ENCODE results near the gene SYT9. TPM values are rescaled to one million over a fixed set of nuclear protein-coding genes. Genes with fewer than 3 reads are reported as not detected.

SYT9 gene
- total and polyA plus RNA-seq, 2 of the 8 experiments (the other 6 are each of a cell fraction or from before 2014, with no cell fraction given) = 1.5 to 2.9 TPM

GRCh38 chr11:7272373-7272772 lies 20.7 kb downstream of the SYT9 start:
- Histone ChIP-seq H2BK12ac (ENCODE audit: low read depth, low read length) (no peak overlapping the region), H4K20me1 (replicated peaks in 1 of 2; ENCODE audit: control insufficient read depth in 1 of 2, insufficient read depth in 2 of 2, low read length in 2 of 2) (no peaks in the 10 kb centered on the region), H3K56ac (replicated peaks; ENCODE audit: insufficient read length, low read depth, low read length) (no peak overlapping the region), H3K18ac (ENCODE audit: extremely low read depth, low read length) (no peak overlapping the region), H3K36me3 (ENCODE audit: control insufficient read depth in 2 of 4, insufficient read depth in 4 of 4, low read length in 3 of 4) (no peaks in the 10 kb centered on the region), H2BK5ac (ENCODE audit: low read depth, low read length) (no peak overlapping the region), H2BK120ac (replicated peaks; ENCODE audit: low read depth, low read length) (no peak overlapping the region), H4K5ac (ENCODE audit: insufficient read length, low read depth, low read length) (no peak overlapping the region), H3K4me3 (ENCODE audit: extremely low read depth in 1 of 4, insufficient read depth in 2 of 4, low read depth in 3 of 4, low read length in 4 of 4) (no peak overlapping the region), H3K4me2 (ENCODE audit: insufficient read depth in 1 of 2, low read depth in 2 of 2, low read length in 2 of 2) (no peak overlapping the region), H2BK20ac (ENCODE audit: low read length) (no peak overlapping the region), H3K79me1 (ENCODE audit: low read depth, low read length) (no peaks in the 10 kb centered on the region), H3K9ac (replicated peaks in 1 of 4; ENCODE audit: extremely low read depth in 1 of 4, low read depth in 3 of 4, low read length in 3 of 4) (no peak overlapping the region), H3K23me2 (ENCODE audit: low read depth, low read length) (no peaks in the 10 kb centered on the region), H4K91ac (replicated peaks; ENCODE audit: insufficient read length, low read length) (no peak overlapping the region), H3K4me1 (replicated peaks in 1 of 4; ENCODE audit: control insufficient read depth in 3 of 4, insufficient read depth in 4 of 4, low read length in 3 of 4) (no peaks in the 10 kb centered on the region), H4K8ac (ENCODE audit: extremely low read depth, insufficient read depth, low read length) (no peak overlapping the region), H3K27me3 (replicated peaks in 1 of 4; ENCODE audit: control insufficient read depth in 3 of 4, extremely low read depth in 1 of 4, insufficient read depth in 3 of 4, low read length in 3 of 4) (no peaks in the 10 kb centered on the region), H2AFZ (ENCODE audit: low read length) (no peak overlapping the region), H2AK5ac (ENCODE audit: low read depth, low read length) (no peak overlapping the region), H3K9me3 (ENCODE audit: insufficient read depth in 2 of 2, low read depth in 1 of 2, low read length in 1 of 2) (no peaks in the 10 kb centered on the region), H3K14ac (ENCODE audit: insufficient read length) (no peak overlapping the region), H2BK15ac (ENCODE audit: low read length) (no peak overlapping the region), H3K27ac (ENCODE audit: low read depth, low read length) (no peak overlapping the region), H3K23ac (ENCODE audit: insufficient read length) (no peak overlapping the region), H3K4ac (replicated peaks; ENCODE audit: insufficient read length, low read depth, low read length) (no peak overlapping the region), H3K79me2 (ENCODE audit: control insufficient read depth in 1 of 2, insufficient read depth in 2 of 2, low read length in 2 of 2) (no peaks in the 10 kb centered on the region)
- 74% methylated on average over 2 of the region's 2 CpGs; no CpG with 5 or more reads in 1 of the 2 experiments for WGBS, 2 experiments (ENCODE audit: extremely low coverage in 1 of 2, insufficient coverage in 1 of 2, insufficient read length in 1 of 2, insufficient replicate concordance in 2 of 2, low coverage in 1 of 2, low lambda C conversion rate in 2 of 2, missing lambda C conversion rate in 1 of 2)
- TF ChIP-seq ZNF274 (IDR thresholded peaks at IDR 0.05; ENCODE audit: borderline replicate concordance, extremely low read depth, low read length) (no peak), BCL11A (IDR thresholded peaks at IDR 0.05; ENCODE audit: low read depth in 2 of 2, low read length in 2 of 2) (no peak), TAF1 (IDR thresholded peaks at IDR 0.05; ENCODE audit: low read depth, low read length) (no peak), PHF8 (conservative IDR thresholded peaks at IDR 0.05; ENCODE audit: low read depth, low read length) (no peak), KDM5A (IDR thresholded peaks at IDR 0.05; ENCODE audit: low read length) (no peak), SAP30 (IDR thresholded peaks at IDR 0.05; ENCODE audit: insufficient read depth, insufficient replicate concordance, low read length) (no peak), ATF2 (IDR thresholded peaks at IDR 0.05; ENCODE audit: low read length) (no peak), SIRT6 (IDR thresholded peaks at IDR 0.05; ENCODE audit: low read length) (no peak)
- ChIA-PET POLR2A (ENCODE audit: partially characterized antibody) (no interaction called here), CTCF (ENCODE audit: partially characterized antibody) (interaction anchor here (0.9 kb wide), 1 partner anchor 655 kb away, joined by 3 read pairs; no protein-coding TSS in a partner anchor)
- DNase-seq (ENCODE audit: low read depth in 1 of 2, low spot score in 2 of 2) = no peak
- FAIRE-seq = no peak

All from H1 (cell line).